ENCODE results near the gene FNIP1. TPM values are rescaled to one million over a fixed set of nuclear protein-coding genes. Genes with fewer than 3 reads are reported as not detected.
"Not testable (repeated sequence)": the region's sequence is repeated elsewhere in the genome, so short reads cannot be mapped to it uniquely, and the experiment has no call there.

Gene FNIP1
- total RNA-seq, 1 donor from 2014 or later, result 18.8 TPM

GRCh38 chr5:131593436-131593835 lies 203.4 kb downstream of the FNIP1 start:
- Mint-ChIP-seq H3K4me1 (ENCODE audit: low read depth) (peaks cover 45% of the 10 kb centered on the region), H3K36me3 (ENCODE audit: low read depth) (peaks cover 24% of the 10 kb centered on the region)
- intact Hi-C loops (cut with micrococcal nuclease); H3K27me3 Mint-ChIP-seq (ENCODE audit: insufficient read depth); H3K4me3 Mint-ChIP-seq; H3K9me3 Mint-ChIP-seq; DNase-seq (ENCODE audit: low spot score); H3K27ac Mint-ChIP-seq: not testable (repeated sequence)

Other genes with a start within 250 kb of the FNIP1 start
- gene RAPGEF6, start 161.8 kb downstream of the FNIP1 start, total RNA-seq, result 36.7 and 42.8 TPM in 2 replicates
- gene MEIKIN, start 148.6 kb upstream of the FNIP1 start, total RNA-seq, result not detected in 2 replicates
- gene ACSL6, start 214.6 kb upstream of the FNIP1 start, total RNA-seq, result 48.1 and 50.6 TPM in 2 replicates

All from activated T-helper 1 cell treated with anti-CD3 and anti-CD28 coated beads, Interleukin-12 subunit alpha, Interleukin-12 subunit beta, Interleukin-2, Interleukin-4 antibody, amounts not matched to agents 30 ng/mL and 10 ng/mL and 1 ng/mL, durations not matched to agents 14 hours and 24 hours and 36 hours (primary cell).